ENCODE measurements around the gene CAVIN1.

Gene CAVIN1

DNA sequence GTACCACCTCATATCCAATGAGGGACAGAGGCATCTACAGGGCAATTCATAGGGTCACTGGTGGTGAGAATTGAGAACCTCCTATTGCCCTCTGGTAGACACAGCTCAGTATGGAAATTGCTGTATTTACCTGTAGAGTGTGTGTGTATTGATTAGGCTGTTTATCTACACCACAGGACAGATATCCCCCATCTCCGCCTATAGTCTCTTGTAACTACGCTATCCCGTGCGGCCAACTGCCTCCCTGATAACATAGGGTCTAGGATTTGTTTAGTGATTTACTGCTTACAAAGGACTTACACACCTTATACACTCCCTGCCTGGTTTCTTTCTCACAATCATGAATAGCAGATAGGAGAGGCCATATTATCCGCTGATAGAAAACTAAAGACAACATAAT, 33.2 kb downstream of the CAVIN1 start:
- Histone ChIP-seq H3K9me3 (no peaks in the 10 kb centered on the region), H3K27me3 (no peaks in the 10 kb centered on the region), H3K27ac (peak overlapping the region; percentile 92 to 100), H3K36me3 (no peaks in the 10 kb centered on the region), H3K4me3 (no peak overlapping the region), H3K4me1 (peaks cover 0 to 30% (median 16%) of the 10 kb centered on the region in 4 donors)
- peak in 1 of 2 donors; percentile 29 for DNase-seq
- intact Hi-C loops (cut with DNase I; ENCODE audit: low total_unique reads) = no loop called here
- TF ChIP-seq CTCF (IDR thresholded peaks at IDR 0.05) = no peak

DNA sequence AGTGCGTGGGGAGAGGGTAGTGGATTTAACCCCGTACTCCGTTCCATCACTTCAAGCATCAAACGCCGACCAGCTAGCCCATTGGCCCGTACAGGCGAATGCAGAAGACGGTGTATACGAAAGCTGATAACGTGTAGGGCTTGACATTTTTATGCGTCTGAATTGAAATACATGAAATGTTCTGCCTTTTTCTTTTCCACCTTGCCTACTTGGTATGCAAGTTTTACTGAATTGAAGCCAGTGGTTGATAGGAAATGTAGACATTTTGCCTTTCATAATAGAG, 34.0 kb downstream of the CAVIN1 start:
- Histone ChIP-seq H3K9me3 (no peaks in the 10 kb centered on the region), H3K4me3 (peak overlapping the region; percentile 52 to 99), H3K36me3 (no peaks in the 10 kb centered on the region), H3K27me3 (no peaks in the 10 kb centered on the region), H3K27ac (peak overlapping the region; percentile 92 to 100), H3K4me1 (peaks cover 0 to 38% (median 22%) of the 10 kb centered on the region in 4 donors)
- TF ChIP-seq CTCF (IDR thresholded peaks at IDR 0.05) = no peak
- intact Hi-C loops (cut with DNase I; ENCODE audit: low total_unique reads) = no loop called here
- DNase-seq = no peak

DNA sequence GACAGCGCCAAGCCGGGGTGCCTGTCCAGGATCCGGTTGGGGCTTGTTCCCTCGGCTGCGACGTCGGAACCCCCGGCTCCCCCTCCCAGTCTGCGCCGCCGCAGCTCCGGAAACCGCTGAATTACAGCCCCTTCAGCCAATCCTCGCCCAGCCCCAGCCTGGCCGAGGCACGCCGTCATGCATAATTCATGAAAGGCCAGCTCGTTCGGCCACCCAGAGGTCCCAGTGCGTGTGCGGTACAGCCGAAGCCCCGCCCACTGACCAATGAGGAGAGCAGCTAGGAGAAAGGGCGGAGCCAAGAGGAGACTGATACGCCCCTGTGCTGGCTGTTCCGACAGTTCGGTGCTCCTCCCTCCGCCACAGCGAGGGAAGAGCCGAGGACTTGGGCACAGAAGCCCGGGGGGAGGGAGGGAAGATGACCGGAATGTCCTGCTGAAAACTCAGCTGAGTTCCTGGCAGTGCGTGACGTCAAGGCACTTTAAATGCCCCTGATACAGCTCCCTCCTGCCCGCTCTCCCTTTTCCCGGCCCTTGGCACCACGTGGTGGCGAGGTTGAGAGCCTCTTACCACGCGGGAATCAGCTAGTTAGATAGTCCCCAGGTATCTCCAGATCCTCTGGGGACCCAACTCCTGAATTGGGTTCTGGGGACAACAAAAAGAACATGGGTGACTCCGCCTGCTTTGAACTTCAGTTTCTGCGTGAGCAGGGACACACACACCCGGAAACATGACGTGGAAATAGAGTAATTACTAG, 34.5 kb downstream of the CAVIN1 start, which contains the start of gene STAT3:
Gene STAT3, minus strand, starts transcription at position 62 of the 754 bp plus-strand sequence. CDS start 39,926 bp downstream, outside the sequence.
- no peaks in the 10 kb centered on the region for H3K27me3 ChIP-seq
- peaks cover 0 to 43% (median 24%) of the 10 kb centered on the region in 4 donors for H3K4me1 ChIP-seq
- TF ChIP-seq CTCF (IDR thresholded peaks at IDR 0.05) = peak in 1 of 2 experiments; percentile 30
- peak; percentile 100 for DNase-seq
- intact Hi-C loops (cut with DNase I; ENCODE audit: low total_unique reads) = no loop called here
- peak within 1 kb of the TSS; percentile 97 to 99 for H3K4me3 ChIP-seq
- no peaks in the 10 kb centered on the region for H3K36me3 ChIP-seq
- peak within 1 kb of the TSS; percentile 98 to 100 for H3K27ac ChIP-seq
- no peaks in the 10 kb centered on the region for H3K9me3 ChIP-seq

DNA sequence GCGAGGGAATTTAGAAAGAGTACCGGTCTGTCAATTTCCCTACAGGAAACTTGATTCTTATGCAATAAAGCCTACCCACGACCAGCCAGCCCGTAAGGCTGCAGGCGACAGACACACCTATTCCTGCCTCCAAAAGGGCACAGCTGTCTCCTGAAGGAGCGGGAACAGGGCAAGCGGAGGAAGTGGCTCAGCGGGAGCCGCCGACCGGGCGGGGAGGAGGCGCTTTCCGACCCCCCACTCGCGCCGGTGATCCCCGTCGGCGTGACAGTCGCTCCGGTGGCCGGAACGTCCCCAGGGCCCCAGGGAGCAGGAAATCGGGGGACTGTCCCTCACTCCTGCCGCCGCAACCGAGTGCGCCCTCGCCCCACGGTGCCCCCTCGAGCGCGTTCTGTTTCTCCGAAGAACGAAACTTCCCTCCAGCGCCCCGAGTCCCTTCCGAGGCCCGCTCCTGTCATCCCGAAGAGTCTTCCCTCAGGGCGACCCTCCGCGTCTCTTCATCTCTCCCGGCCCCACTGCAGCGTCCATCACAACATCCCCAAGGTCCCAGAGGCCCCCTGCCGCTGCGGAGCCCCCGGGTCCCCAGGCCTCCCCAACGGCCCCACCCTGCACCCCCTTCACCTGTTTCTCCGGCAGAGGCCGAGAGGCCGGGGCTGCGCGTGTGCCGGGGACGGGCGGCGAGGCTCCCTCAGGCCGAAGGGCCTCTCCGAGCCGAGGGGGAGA, 35.2 kb downstream of the CAVIN1 start:
- H3K4me3 ChIP-seq = peak overlapping the region; percentile 97 to 99
- peaks cover 0 to 51% (median 28%) of the 10 kb centered on the region in 4 donors for H3K4me1 ChIP-seq
- no peak for TF ChIP-seq CTCF (IDR thresholded peaks at IDR 0.05)
- H3K27ac ChIP-seq = peak overlapping the region; percentile 98 to 100
- DNase-seq = peak; percentile 59 to 80
- no peaks in the 10 kb centered on the region for H3K9me3 ChIP-seq
- intact Hi-C loops (cut with DNase I; ENCODE audit: low total_unique reads) = no loop called here
- no peaks in the 10 kb centered on the region for H3K27me3 ChIP-seq
- H3K36me3 ChIP-seq = no peaks in the 10 kb centered on the region

DNA sequence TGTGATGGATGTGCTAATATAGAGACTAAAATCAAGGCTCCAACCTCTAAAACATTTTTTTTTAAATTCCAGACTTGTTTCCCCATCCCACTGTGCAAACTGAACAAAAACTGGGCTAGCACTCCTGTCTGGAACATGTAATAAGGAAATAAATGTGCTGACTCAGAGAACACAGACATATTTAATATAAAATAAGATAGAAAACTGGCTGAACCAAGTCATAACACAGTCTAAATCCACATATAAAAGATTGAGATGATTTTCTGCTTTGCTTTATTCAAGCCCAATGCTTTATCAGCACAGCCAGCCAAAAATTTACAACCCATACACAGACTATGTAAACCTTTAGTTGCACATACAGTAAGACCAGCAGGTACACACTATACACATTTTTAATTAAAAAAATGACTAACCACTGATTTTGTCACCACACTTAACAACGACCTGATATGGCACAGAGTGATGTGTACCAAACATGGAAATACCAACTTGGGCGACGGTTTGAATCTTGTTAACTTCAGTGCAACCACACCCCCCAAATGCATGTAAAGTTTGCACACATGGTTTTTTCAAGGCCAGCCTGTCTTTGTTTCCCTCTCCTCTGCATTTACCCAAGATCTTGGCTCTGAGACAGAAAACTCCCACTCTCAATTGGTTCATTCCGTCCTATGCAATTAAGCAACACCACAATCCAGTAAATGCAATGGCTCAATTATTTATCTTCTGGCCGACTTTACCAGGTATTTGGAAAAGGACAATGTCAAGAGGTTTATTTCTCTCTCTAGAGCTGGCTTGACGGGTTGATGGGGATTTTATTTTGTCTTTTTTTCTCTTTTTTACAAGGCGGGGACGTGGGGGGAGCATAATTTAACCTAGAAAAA, 36.0 kb downstream of the CAVIN1 start:
- Histone ChIP-seq H3K4me1 (peaks cover 0 to 59% (median 32%) of the 10 kb centered on the region in 4 donors), H3K27ac (peak overlapping the region; percentile 98 to 100), H3K9me3 (no peaks in the 10 kb centered on the region), H3K36me3 (no peaks in the 10 kb centered on the region), H3K27me3 (no peaks in the 10 kb centered on the region), H3K4me3 (peak overlapping the region; percentile 97 to 99)
- intact Hi-C loops (cut with DNase I; ENCODE audit: low total_unique reads) = no loop called here
- DNase-seq = no peak
- no peak for TF ChIP-seq CTCF (IDR thresholded peaks at IDR 0.05)
